NAMALWA (cell line): ENCODE results near the gene RAD52.

Experiments
- DNase-seq: peaks from one replicate; pipeline ENCODE4 v3.0.0-alpha.2; 2015; ENCODE audit warnings: low spot score

Gene RAD52

GRCh38 chr12:868722-869121, 80.8 kb downstream of the RAD52 start:
- DNase-seq, result peak; percentile 18

DNA sequence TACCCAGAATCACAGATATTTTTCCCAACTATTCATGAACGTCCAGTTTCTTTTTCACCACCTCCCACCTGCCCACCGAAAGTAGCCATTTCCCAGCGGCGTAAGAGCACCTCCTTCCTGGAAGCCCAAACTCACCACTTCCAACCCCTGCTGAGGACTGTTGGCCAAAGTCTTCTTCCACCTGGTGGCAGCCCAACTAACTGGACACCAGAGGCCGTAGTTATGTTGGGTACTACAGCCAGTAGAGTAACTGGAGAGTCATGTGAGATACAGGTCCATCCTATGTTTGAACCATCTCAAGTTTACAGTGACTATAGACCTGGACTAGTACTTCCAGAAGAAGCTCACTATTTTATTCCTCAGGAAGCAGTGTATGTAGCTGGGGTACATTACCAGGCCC, 81.6 kb downstream of the RAD52 start:
- no peak for DNase-seq

- DNase-seq, result no peak
Measured at GRCh38 chr12:865614-866013, 83.9 kb downstream of the RAD52 start.

DNA sequence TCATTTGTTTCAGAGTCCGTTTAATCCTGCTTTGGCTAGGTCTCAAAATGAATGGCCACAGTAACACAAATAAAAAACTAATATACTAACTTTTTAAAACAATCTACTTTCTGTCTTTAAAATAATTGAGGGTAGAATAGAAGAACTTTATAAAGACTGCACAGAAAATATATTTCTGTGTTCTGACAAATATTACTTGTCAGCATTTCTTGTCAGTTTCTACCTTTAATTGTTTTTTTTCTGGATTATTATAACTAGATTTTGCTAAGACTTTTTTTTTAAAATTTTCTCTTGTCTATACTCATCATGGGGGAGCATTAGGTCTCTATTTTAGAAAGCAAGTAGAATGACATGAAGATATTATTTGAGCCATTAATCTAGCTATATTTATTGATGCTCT, 86.2 kb downstream of the RAD52 start:
- no peak for DNase-seq

GRCh38 chr12:862303-862911, 87.1 kb downstream of the RAD52 start:
- no peak for DNase-seq
